Endothelial cell (in vitro differentiated cells): Measurements from ENCODE around the gene SLC38A1. TPM values are rescaled to one million over a fixed set of nuclear protein-coding genes. Genes with fewer than 3 reads are reported as not detected.

Experiments used
- DNase-seq: peaks from one replicate; pipeline ENCODE4 v3.0.0; 2021; ENCODE audit warnings: low spot score
- H3K27ac Mint-ChIP-seq: one replicate; pipeline ENCODE4 v1.8.0; 2021; ENCODE audit warnings: mixed read lengths, inconsistent platforms; ENCODE audit not compliant: unreplicated experiment
- H3K27me3 Mint-ChIP-seq: one replicate; pipeline ENCODE4 v1.8.0; 2021; ENCODE audit warnings: mild to moderate bottlenecking, moderate library complexity, mixed read lengths, inconsistent platforms; ENCODE audit not compliant: unreplicated experiment
- H3K36me3 Mint-ChIP-seq: one replicate; pipeline ENCODE4 v1.8.0; 2021; ENCODE audit warnings: mild to moderate bottlenecking, low read depth, mixed read lengths, inconsistent platforms; ENCODE audit not compliant: unreplicated experiment
- H3K4me1 Mint-ChIP-seq: one replicate; pipeline ENCODE4 v1.8.0; 2021; ENCODE audit warnings: mild to moderate bottlenecking, mixed read lengths, inconsistent platforms; ENCODE audit not compliant: unreplicated experiment
- H3K4me3 Mint-ChIP-seq: one replicate; pipeline ENCODE4 v1.8.0; 2021; ENCODE audit warnings: mild to moderate bottlenecking, mixed read lengths, inconsistent platforms; ENCODE audit not compliant: unreplicated experiment
- H3K9me3 Mint-ChIP-seq: one replicate; pipeline ENCODE4 v1.8.0; 2021; ENCODE audit warnings: mixed read lengths, inconsistent platforms; ENCODE audit not compliant: unreplicated experiment
- CTCF ChIP-seq: fragments of 200-600 bp; sonication (generic); IDR thresholded peaks from one replicate; pipeline ENCODE4 v1.5.0; 2021; ENCODE audit warnings: antibody characterized with exemption; ENCODE audit not compliant: unreplicated experiment
- long read RNA-seq: library from polyadenylated mRNA; unstranded; transcript quantifications from one replicate; pipeline ENCODE4 v2.0.0, GENCODE V29; 2020; ENCODE audit not compliant: unreplicated experiment
- total RNA-seq: library from RNA; stranded (reverse); fragmentation: NEBNext Ultra II Directional; extraction: Animal tissue kit (Norgen Biotek cat#: 25700); gene quantifications from one replicate; pipeline ENCODE4 v1.2.1, GENCODE V29; 2021; ENCODE audit not compliant: unreplicated experiment

SLC38A1 gene
- 100 TPM for total RNA-seq
- long read RNA-seq, full-length matches to known transcripts: 10 of 25 reads
- long read RNA-seq, partial matches to known transcripts: 6 of 25 reads
- long read RNA-seq, other reads (novel, unspliced or antisense): 9 of 25 reads

GRCh38 chr12:46268583-46269428, at the start of gene SLC38A1:
Gene SLC38A1, minus strand, starts transcription at chr12:46269043. Its CDS starts 29,243 bp downstream, at chr12:46239800.
- H3K36me3 Mint-ChIP-seq: no peaks in the 10 kb centered on the region
- no peaks in the 10 kb centered on the region for H3K9me3 Mint-ChIP-seq
- TF ChIP-seq CTCF: no peak
- H3K27ac Mint-ChIP-seq: peak within 1 kb of the TSS; percentile 80
- no peak within 1 kb of the TSS for H3K4me3 Mint-ChIP-seq
- H3K4me1 Mint-ChIP-seq: peaks cover 13% of the 10 kb centered on the region
- DNase-seq: peak; percentile 72
- peaks cover 6% of the 10 kb centered on the region for H3K27me3 Mint-ChIP-seq

GRCh38 chr12:46318037-46318436, 49.2 kb upstream of the SLC38A1 start:
- Mint-ChIP-seq H3K9me3 (no peaks in the 10 kb centered on the region), H3K4me3 (no peak overlapping the region), H3K36me3 (no peaks in the 10 kb centered on the region), H3K27me3 (no peaks in the 10 kb centered on the region), H3K27ac (no peak overlapping the region), H3K4me1 (peaks cover 3% of the 10 kb centered on the region)
- no peak for DNase-seq
- TF ChIP-seq CTCF: no peak

- peaks cover 3% of the 10 kb centered on the region for H3K36me3 Mint-ChIP-seq
- H3K9me3 Mint-ChIP-seq: peaks cover 7% of the 10 kb centered on the region
- TF ChIP-seq CTCF: no peak
- peaks cover 44% of the 10 kb centered on the region for H3K4me1 Mint-ChIP-seq
- H3K27me3 Mint-ChIP-seq: peaks cover 8% of the 10 kb centered on the region
- H3K4me3 Mint-ChIP-seq: no peak overlapping the region
- DNase-seq: no peak
- H3K27ac Mint-ChIP-seq: peak overlapping the region; percentile 85
Observed at GRCh38 chr12:46304070-46304469, 35.2 kb upstream of the SLC38A1 start.

- H3K4me1 Mint-ChIP-seq: peaks cover 50% of the 10 kb centered on the region
- TF ChIP-seq CTCF: peak; percentile 76
- H3K4me3 Mint-ChIP-seq: no peak overlapping the region
- peaks cover 3% of the 10 kb centered on the region for H3K36me3 Mint-ChIP-seq
- peaks cover 7% of the 10 kb centered on the region for H3K9me3 Mint-ChIP-seq
- H3K27me3 Mint-ChIP-seq: peaks cover 6% of the 10 kb centered on the region
- peak overlapping the region; percentile 46 for H3K27ac Mint-ChIP-seq
- peak; percentile 36 for DNase-seq
Observed at GRCh38 chr12:46303039-46303666, 34.3 kb upstream of the SLC38A1 start.
